Nucleus accumbens (tissue), 56 donors: Measurements from ENCODE around the gene DUOXA2.
"Not testable (repeated sequence)": the region's sequence is repeated elsewhere in the genome, so short reads cannot be mapped to it uniquely, and the experiment has no call there.

Source experiments
- DNase-seq, 56 donors: peaks; one replicate each; lab custom pipeline; 2025; lab: John Stamatoyannopoulos, UW

The DUOXA2 gene

DNA sequence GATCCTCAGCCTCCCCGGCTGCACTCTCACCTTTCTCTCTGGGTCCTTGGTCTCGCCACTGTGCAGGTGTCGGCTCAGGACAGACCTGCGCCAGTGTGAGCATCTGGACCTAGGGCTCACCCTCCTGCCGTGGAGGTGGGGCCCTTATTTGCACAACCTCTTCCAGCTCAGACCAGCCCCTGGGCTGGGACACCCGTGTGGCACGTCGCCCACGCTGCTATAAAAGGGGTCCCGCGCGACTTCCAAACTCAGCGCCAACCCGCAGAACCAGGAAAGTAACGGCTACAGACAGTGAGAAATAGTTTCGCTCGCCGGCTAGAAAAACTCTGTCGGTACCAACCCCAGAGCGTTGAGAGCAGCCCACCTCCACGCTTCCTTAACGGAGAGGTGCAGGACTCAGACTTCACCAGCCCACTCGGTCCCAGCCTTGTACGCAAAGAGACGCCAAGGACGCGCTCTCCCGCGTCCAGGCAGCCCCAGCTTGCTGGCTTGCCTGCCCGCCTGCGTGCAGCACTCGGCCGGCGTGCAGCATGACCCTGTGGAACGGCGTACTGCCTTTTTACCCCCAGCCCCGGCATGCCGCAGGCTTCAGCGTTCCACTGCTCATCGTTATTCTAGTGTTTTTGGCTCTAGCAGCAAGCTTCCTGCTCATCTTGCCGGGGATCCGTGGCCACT, at the start of gene DUOXA2, which contains the start of gene DUOX2:
TSS of gene DUOXA2 (plus strand) at position 251 of the 675 bp plus-strand sequence. CDS start at position 531, 280 bp downstream.
TSS of gene DUOX2 (minus strand) at position 97 of the 675 bp plus-strand sequence. CDS start 761 bp downstream, outside the sequence.
- no peak for DNase-seq

DNA sequence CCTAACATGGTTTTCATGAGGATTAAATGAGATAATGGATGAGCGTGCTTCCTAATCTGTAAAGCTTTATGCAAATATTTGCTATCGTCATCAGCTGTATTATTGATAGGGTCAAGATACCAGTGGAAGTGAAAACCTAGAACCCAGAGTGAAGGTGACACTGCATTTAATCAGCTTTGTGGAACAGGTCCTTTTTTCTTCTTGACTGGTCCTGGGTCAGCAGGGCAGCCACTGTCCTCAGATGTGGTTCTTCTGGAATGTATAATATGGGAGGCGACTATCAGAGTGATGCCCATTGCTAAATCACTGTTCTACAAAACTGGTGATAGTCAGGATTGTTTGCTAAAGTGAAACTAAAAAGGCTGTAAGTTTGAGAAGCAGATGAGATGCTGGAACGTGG, 49.7 kb upstream of the DUOXA2 start:
- DNase-seq: no peak

DNA sequence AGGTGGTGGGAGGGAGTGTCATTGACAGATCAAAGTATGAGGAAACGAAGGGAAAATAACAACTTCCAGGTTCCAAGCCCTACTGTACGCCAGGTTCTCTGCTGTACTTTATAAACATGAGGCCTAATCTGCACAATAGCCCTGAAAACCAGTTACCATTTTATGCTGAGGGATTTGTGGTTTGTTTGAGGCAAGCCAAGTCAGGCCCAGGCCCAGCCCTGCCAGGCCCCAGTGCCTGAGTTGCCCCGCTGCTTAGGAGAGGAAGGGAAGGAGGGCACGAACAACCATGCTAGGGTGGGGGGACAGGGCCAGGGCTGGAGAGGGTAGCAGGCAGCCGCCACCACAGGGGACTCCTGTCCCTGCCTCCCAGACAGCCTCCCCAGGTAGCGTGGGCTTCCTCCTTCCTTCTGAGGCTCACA, 44.2 kb upstream of the DUOXA2 start:
- DNase-seq: not testable (repeated sequence)

DNA sequence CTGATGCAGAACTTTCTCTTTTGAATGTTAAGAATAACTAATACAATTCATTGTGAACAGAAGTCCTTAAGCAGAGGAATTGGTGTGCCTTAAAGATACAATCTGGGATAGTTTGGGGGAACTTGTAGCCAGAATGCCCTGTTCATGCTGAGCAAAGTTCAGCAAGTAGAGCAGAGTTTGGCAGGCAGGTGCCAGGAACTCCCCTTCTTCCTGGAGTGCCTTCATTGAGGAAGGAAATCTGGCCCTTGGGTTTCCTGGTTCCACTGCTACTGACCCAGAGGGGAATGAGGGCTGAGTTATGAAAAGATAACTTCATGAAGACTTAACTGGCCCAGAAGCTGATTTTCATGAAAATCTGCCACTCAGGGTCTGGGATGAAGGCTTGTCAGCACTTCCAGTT, 40.5 kb upstream of the DUOXA2 start:
- DNase-seq: not testable (repeated sequence)

DNA sequence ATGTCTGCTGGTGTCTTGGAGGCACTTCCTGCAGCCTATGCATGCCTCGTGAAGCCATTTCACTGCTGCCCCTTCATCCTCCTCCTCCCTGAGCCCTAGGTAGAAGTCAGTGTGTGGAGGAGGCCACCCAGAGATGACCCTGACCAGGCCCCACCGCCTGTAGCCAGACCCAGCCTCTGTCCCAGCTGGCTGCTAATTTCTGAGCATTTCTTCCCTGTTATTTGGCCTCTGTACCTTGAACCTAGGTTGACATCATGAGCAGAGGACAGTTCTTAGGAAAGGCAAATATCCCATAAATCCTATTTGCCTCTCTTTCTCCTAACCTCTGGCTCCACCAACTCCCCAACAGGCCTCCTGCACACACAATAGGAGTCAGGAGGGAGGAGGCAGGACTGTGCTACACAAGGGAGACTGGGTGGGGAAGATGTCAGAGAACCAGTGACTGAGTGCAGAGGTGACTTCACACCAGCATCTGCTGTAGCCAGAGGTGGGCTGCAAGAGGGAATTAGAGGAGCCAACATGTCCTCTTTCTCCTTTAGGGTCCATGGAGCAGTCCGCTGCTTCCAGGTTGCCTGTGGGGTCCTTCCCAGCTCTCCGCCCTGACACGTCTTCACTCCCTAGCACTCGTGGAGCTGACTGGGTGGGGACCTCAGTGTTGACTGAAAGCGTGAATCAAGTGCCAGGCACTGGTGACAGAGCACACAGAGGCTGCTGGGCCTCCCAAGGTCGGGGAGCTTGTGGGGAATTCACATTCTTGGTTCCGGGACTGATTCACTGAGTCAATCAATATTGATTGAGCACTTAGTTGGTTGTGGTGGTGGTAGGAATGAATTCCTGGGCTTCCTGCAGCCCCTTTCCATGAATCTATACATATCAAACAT, 38.4 kb upstream of the DUOXA2 start:
- DNase-seq: not testable (repeated sequence)

DNA sequence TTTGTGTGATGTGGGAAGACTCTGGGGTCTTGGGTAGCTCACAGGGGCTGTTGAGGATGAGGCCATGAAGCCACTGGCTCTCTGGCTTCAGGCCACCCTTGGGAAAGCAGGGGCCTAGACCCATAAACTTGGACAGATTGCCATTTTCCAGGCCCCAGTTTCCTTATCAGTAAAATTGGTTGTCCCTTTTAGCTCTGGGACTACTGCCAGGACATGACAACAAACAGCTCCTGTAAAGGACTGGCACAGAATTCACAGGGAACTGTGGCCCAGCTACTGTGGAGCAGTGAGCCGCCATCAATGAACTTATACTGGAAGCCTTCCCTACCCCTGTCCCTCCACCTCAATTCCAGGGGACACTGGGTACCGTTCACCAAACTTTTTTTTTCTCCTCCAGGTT, 36.7 kb upstream of the DUOXA2 start:
- not testable (repeated sequence) for DNase-seq

DNA sequence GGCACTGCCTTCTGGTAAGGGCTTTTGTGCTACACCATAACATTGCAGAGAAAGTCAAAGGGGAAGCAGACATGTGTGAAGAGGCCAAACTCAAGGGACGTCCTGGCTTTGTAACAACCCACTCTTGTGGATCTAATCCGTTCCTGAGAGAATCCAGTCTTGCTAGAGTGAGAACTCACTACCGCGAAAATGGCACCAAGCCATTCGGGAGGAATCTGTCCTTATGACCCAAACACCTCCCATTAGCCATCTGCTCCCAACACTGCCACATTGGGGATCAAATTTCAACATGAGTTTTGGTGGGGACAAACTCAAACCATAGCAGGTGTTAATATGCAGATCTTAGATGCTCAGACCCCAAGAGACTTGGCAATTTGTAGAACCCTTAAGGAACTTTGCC, 34.9 kb upstream of the DUOXA2 start:
- not testable (repeated sequence) for DNase-seq

DNA sequence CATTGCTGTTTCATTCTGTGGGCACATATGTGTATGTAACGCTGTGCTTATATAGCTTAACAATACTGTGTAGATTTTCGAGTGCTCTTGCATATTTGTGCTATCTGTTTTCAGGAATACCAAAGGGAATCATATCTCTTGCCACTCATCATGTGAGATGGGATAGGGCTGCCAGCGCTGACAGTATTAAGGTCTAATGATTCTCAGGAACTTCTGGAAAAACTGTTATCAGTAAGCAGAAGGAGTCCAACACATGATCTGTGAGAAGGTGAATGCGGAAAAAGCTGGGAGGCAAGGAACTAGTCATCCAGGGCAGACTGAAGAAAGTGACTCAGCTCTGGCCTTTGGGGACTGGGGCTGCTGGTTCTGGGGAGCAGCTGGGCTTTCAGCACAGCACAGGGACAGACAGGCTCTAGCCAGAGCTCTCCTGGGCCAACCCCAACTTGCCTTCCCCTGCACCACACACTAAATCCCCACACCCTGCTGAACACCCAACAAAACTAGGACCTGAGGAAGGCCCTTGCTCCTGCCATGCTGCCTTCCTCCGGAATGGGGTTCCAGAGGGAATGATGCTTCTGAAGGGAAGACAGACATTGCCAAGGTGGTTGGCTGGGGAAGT, 34.4 kb upstream of the DUOXA2 start:
- not testable (repeated sequence) for DNase-seq

DNA sequence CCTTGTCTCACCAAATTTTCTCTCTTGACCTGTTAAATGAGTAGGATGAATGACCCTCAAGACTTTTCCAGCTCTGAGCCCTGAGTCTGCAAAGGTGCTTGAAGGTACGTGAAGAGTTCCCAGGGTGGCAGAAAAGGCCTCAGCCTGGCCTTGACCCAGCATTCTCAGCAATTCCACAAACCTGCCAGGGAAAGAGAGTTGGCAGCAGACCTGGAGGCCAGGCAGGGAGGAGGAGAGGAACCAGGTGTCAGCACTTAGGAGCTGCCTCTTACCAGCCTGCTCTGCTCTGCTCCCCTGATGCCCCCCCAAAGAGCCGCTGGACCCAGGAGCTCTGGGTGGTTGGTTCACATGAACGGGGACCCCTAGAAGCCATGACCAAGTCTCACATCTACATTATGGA, 33.5 kb upstream of the DUOXA2 start:
- not testable (repeated sequence) for DNase-seq

DNA sequence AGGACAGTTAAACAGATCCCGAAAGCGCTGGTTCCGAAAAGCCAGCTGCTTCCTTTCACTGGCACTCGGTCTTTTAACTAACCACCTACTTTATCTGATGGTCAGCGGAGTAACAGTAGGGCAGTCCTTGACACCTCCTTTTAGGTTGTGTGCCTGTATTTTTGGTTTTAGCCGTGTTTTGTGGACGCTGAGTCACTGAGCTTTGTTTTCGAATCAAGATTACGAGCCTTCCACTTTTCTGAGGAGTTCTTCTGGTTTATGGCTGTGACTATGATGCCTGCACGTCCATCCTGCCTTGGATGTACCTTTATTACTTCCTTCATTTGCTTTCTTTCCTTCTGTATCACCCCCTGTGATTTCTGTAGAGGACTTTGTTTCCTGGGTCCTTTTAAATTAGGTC, 31.7 kb upstream of the DUOXA2 start:
- DNase-seq: not testable (repeated sequence)

DNA sequence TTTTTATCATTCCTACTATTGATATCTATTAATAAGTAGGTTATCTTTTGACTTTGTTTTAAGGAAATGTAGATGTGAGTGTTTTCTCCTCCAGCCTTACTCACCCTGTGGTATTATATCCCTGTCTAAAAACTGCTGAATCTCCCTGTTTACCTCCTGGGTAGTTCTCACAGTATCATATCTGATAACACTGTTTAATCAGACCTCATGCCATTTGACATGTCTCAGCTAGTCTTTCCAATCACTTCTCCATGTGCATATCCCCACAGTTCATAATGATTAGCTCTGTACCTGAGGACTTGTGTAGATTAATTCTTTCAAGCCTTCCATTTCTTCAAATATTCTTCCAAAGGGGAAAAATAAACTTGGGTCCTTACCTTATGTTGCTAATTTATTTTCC, 30.9 kb upstream of the DUOXA2 start:
- DNase-seq: no peak

DNA sequence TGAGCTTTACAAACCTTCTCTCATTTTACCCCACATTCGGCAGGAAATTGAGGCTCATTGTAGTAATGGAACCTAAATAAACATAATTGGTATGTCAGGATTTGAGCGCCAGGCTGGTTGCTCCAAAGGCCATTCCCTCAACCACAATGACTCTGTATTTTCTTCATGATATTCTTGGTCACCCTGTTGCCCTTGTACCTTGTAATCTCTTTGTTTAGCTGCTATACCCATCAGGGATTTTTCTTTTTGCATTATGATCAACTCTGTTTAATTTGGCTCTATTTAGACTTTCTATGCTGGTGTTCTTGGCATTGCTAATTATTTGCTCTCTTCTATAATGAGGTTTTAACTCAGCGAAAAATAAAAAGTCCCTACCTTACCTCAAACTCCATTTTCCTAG, 30.0 kb upstream of the DUOXA2 start:
- no peak for DNase-seq

DNA sequence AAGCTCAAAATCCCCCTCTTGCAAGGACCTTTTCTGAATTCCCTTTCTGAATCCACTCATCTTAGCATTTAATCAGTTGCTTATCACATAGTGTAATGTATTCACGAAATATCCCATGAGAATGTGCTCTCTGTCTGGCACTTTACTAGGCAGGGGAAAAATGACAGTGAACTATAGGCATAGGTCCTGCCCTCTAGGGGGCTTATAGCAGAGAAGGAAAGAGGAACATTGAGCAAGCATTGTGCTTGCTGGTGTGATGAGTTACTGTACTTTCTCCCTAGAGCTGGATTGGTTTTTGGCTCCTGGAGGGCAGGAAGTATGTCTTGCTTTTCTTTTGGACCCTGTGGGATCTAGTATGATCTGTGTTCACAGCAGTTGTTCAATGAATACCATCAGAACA, 26.6 kb upstream of the DUOXA2 start:
- DNase-seq: no peak

DNA sequence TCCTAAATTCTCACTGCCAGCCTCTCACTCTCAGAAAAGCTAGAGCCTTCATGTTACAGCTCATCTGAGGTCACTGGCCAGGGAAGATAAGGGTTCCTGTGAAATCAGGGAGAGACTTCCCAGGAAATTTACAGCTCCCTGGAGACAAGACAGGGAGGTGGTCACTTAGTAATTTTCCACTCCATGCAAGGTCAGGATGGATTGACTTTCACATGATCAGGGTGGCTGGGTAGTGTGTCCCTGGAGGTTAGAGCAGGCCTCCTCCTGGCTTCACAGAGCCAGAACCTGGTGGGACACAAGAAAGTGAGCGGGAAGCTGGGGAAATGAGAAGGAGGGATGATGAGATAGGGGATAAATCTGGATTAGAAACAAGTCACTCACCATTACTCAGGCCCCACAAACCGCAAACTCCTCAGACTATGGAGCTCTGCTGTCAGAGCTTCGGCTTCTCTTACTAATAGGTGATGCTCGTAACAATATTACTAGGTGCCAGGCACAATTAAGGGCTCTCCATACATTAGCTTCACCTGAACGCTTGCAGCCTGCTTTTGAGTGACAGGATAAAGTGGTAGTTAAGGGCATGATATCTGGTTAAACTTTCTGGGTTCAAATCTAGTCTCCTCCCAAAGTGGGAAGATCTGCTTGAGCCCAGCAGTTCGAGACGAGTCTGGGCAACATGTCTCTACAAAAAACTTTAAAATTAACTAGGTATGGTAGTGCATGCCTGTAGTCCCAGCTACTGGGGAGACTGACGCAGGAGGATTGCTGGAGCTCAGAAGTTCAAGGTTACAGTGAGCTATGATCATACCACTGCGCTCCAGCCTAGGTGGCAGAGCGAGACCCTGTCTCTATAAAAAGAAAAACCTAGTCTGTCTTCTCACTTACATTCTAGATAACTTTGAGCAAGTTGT, 25.1 kb upstream of the DUOXA2 start:
- no peak for DNase-seq

DNA sequence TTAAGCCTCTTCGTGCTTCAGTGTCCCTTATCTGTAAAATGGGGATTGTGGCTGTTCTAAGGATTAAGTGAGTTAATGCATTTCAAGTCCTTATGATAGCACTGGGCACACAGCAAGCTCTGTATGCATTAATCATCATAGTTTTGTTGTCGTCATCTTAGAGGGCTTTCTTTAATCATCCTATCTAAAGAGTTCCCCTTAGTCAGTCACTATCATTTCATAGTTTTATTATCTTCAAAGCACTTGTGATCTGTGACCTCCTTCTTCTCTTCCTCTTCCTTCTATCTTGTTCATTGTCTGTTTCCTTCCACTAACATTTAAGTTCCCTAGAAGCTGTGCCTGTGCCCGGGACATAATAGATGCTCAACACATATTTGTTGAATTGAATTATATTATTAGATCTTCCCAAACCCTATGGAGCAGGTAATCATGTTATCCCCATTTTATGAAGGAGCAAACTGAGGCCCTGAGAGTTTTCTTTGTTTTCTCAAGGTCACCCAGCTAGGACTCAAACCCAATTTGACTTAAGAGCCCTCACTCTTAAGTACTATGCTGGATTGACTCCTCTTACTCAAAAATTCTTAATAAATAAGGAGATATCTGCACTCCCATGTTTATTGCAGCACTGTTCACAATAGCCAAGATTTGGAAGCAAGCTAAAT, 24.3 kb upstream of the DUOXA2 start:
- no peak for DNase-seq

DNA sequence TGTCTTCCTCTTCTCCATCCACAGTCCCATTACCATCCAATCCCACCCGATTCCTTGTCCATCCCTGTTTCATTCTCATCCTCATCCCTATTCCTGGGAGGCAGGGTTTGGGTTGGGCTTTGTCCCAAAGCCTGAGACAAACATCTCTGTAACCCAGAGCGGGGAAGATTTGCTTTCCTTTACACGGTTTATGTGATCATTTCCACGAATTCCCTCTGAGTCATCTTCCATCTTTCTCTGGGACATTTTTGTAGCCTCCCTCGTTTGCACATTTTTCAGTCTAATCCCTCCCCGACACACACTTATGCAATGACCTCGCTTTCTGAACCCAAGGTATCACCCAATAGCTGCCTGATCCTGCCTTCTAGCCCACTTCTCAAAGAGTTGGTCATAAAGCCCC, 23.0 kb upstream of the DUOXA2 start:
- DNase-seq: no peak

DNA sequence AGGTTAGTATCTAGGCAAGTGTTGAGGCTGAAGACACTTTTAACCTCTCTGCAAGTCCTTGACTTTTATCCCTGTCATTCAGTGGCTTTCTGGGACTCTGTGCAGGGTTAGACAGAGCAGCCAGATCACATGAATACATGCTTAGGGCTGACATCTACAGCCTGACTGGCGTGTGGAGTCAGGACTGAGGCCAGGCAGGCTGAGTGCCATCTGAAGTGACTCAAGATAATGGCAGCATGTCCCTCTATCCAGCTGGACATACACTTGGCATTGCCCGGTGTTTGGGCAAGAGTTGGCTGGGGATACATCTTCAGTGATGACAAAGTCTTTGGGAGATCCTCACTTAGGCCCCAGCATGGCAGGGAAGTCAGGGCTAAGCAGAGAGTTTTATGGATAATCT, 22.6 kb upstream of the DUOXA2 start:
- DNase-seq: no peak

DNA sequence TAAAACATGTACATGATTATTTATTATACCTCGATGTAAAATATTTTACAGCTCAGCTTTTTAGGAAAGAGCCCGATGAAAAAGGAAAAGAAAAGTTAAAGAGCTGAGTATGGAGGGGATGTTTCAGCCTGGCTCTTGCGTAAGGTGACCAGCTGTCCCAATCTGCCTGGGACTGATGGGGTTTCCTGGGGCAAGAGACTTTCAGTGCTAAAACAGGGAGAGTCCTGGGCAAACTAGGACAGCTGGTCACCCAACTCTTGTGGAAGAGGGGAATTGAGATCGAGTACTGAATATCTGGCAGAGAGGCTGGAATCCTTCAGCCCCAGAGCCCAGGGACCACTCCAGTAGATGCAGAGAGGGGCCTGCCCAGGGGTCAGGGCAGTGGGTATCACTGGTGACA, 21.1 kb upstream of the DUOXA2 start:
- no peak for DNase-seq

DNA sequence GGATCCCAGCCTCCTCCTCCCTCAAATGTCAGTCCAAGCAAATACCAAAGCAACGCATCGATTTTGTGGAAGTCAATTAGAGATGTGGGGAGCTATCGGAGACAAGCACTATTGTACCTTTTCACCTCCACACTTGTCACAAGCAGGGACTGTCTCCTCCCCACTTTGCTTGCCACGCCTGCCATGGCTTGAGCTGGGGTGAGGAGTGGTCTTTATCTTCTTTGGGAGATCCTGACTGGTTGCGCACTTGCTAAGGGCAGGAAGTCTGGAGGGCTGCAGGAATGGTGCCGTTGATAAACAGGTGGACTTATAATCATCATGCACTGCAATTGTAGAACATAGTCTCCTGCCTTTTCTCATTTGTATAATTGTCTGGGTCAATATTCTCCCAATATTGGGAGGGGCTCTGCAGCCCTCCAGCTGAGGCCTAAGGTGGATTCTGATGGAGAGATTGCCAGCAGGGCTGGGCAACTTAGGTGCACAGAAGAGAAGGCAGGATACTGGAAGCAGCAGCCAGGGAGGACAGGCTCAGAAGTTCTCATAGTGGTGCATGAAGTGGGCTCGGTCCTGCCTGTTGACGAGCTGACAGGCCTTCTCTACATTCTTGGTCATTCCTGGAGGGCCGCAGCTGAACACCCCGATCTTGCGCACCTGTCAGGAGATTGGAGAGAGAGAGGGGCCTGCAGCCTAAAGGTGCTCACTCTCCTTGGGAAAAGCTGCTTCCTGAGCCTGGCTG, 20.3 kb upstream of the DUOXA2 start:
- no peak for DNase-seq
